T-helper 2 cell (primary cell): ENCODE results near the gene UAP1L1.
"Not testable (repeated sequence)": the region's sequence is repeated elsewhere in the genome, so short reads cannot be mapped to it uniquely, and the experiment has no call there.

Experiments used
- DNase-seq, 5 experiments: peaks; one replicate each; pipeline versions ENCODE4 v3.0.0 to v3.0.0-alpha.2; 2012 to 2022

The UAP1L1 gene

DNA sequence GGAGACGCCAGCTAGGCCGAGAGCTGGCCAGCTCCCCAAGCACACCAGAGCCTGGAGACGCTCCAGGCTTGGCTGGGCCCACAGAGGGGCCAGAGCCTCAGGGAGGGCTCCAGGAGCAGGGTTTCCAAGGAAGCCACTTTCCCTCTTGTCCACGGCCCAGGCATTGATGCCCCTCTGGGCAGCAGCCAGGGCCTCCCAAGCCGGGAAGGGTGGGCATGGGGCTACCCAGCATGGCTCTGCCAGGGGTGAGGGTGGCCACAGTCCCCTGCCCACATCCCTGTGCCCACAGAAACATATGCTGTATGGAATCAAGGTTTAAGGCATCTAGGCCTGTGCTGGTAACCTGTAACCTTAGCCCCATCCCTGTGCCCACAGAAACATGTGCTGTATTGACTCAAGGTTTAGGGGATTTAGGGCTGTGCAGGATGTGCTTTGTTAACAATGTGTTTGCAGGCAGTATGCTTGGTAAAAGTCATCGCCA, 38.8 kb downstream of the UAP1L1 start:
- no peak for DNase-seq

DNA sequence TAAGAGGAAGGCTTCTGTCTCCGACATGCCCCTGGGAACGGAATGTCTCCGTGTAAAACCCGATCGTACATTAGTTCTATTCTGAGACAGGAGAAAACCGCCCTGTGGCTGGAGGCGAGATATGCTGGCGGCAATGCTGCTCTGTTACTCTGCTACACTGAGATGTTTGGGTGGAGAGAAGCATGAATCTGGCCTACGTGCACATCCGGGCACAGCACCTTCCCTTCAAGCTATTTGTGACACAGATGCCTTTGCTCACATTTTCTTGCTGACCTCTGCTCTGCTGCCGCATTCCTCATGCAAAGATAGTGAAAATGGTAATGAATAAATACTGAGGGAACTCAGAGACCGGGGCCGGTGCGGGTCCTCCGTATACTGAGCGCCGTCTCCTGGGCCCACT, 39.4 kb downstream of the UAP1L1 start:
- no peak for DNase-seq

DNA sequence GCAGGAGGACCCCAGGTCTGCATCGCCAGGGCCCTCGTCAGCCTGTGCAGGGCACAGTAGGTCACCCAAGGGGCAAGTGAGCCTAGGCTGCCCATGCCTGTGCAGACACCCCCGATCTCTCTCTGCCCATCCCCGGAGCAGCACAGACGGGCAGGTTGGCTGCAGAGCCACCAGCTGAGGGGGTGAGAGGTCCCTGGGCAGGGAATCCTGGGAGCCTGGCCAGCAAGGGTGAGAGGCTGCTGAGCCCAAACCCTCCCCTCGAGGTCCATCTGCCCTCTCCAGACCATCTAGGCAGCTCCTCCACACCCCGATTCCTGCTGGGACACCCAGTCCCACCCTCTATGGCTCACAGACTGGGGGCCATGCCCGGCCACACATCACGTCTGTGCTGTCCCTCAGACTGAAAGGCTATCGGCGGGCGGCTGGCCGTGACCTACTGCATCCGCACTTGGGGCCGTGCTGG, 40.0 kb downstream of the UAP1L1 start:
- no peak for DNase-seq

DNA sequence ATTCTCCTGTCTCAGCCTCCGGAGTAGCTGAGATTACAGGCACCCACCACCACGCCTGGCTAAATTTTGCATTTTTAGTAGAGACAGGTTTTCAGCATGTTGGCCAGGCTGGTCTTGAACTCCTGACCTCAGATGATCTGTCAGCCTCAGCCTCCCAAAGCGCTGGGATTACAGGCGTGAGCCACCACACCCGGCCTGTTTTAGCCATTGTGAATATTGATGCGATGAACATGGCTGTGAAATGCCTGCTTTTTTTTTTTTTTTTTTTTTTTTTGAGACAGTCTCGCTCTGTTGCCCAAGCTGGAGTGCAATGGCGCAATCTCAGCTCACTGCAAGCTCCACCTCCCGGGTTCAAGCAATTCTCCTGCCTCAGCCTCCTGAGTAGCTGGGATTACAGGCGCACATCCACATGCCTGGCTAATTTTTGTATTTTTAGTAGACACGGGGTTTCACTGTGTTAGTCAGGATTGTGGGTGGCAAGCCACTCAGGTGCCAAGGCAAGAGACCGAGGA, 40.8 kb downstream of the UAP1L1 start:
- not testable (repeated sequence) for DNase-seq

DNA sequence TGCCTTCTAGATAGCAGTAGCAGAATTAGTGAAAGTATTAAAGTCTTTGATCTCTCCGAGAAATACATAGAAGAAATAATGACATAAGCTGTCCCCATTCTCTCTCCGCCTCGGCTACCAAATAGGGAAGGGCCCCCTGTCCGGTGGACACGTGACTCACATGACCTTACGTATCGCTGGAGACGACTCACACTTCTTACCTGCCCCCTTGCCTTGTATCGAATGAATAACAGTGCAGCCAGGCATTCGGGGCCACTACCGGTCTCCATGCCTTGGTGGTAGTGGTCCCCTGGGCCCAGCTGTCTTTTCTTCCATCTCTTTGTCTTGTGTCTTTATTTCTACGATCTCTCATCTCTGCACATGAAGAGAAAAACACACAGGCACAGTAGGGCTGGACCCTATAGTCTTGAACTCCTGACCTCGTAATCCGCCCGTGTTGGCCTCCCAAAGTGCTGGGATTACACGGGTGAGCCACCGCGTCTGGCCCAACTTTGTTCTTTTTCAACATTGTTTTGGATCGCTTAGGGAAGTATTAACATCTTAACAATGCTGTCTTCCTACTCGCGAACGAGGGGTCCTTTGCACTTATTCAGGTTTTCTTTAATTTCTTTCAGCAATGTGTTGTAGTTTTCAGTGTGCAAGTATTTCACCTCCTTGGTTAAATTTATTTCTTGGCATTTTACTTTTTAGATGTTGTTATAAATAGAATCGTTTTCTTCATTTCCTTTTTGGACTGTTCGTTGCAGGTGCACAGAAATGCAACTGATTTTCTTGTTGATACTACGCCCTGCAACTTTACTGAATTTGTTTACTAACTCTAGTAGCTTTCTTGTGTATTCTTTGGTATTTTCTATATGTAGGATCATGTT, 44.8 kb downstream of the UAP1L1 start:
- not testable (repeated sequence) for DNase-seq

DNA sequence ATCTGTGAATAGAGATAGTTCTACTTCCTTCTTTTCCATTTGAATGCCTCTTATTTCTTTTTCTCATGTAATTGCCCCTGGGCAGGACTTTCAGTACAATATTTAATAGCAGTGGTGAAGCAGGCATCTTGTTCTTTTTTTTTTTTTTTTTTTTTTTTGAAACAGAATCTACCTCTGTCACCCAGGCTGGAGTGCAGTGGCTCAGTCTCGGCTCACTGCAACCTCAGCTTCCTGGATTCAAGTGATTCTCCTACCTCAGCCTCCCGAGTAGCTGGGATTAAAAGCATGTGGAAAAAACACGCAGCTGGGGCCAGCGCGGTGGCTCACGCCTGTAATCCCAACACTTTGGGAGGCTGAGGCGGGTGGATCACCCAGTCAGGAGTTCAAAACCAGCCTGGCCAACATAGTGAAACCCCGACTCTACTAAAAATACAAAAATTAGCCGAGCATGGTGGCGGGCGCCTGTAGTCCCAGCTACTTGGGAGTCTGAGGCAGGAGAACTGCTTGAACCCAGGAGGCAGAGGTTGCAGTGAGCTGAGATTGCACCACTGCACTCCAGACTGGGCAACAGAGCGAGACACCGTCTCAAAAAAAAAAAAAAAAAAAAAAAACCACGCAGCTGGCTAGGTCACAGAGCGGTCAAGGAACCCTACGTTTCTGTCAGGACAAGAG, 45.6 kb downstream of the UAP1L1 start:
- DNase-seq: not testable (repeated sequence)

DNA sequence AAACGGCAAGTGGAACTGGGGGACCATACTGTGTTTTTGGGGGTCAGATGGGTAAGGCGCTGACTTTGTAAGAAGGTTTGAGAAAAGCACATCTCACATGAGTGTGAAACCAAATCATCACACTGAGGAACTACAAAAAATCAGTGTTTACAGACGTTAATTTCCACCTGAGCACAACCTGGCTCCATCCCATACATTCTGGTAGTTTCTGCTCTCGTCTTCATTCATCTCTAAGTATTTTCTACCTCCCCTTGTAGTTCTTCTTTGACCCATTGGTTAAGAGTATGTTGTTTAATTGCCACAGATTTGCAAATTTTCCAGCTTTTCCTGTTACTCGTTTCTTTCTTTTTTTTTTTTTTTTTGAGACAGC, 46.1 kb downstream of the UAP1L1 start:
- DNase-seq: no peak

DNA sequence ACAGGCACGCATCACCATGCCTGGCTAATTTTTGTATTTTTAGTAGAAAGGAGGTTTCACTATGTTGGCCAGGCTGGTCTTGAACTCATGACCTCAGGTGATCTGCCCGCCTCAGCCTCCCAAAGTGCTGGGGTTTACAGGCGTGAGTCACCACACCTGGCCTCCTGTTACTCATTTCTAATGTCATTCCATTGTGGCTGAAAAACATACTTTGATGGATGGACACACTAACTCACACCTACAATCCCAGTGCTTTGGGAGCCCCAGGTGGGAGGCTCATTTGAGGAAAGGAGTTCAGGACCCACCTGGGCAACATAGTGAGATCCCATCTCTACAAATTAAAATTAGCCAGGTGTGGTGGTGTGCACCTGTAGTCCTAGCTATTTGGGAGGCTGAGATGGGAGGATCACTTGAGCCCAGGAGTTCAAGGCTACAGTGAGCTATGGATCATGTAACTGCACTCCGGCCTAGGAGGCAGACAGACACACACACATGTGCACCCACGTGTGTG, 46.7 kb downstream of the UAP1L1 start:
- not testable (repeated sequence) for DNase-seq

DNA sequence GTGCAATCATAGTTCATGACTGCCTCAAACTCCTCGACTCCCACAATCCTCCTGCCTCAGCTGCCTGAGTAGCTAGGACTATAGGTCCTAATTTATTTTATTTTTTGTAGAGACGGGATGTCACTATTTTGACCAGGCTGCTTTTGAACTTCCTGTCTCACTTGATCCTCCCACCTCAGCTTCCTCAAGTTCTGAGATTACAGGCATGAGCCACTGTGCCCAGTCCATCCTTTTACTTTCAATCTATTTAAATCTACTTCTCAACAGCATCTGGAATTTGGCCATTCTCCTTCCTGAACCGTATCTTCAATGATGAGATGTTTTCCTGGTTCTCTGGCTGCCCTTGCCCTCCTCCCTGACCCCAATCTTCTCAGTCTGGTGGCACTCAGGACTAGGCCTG, 49.5 kb downstream of the UAP1L1 start:
- DNase-seq: no peak

DNA sequence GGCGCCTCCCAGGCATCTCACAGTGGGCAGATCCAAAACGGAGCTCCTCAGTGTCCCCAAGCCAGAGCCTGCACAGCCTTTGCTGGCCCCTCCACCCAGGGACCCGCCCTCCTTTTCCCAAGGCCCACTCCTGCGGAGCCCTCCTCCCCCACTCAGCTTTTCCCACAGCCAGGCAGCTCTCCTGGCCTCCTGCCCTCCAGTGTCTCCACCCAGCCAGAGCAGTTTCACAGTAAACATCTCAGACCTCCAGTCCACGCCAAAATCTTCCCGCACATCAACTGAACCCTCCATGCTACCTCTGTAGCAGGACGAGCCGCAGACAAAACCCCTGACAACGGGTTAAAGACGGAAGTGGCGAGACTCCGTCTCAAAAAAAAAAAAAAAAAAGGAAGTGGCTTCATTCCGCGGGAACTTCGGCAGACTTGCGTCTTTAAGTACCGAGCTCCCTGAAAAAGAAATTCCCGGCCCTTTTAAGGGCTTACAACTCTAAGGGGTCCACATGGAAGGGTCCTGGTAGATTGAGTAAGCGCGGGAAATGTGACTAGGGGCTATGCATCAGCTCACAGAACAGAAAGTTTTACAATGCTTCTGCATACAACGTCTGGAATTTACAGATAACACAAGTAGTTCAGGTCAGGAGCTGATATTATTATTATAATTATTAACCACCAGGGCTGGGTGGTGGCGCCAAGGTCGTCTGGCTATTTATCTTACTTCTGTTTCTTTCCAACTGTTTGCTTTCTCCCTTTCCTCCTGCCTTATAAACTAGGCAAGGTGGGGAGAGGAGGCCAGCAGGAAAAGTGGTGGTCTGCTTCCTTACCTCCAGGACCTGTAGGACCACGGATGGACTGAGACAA, 50.2 kb downstream of the UAP1L1 start:
- DNase-seq: peak in 2 of 5 experiments; percentile 46 to 74

DNA sequence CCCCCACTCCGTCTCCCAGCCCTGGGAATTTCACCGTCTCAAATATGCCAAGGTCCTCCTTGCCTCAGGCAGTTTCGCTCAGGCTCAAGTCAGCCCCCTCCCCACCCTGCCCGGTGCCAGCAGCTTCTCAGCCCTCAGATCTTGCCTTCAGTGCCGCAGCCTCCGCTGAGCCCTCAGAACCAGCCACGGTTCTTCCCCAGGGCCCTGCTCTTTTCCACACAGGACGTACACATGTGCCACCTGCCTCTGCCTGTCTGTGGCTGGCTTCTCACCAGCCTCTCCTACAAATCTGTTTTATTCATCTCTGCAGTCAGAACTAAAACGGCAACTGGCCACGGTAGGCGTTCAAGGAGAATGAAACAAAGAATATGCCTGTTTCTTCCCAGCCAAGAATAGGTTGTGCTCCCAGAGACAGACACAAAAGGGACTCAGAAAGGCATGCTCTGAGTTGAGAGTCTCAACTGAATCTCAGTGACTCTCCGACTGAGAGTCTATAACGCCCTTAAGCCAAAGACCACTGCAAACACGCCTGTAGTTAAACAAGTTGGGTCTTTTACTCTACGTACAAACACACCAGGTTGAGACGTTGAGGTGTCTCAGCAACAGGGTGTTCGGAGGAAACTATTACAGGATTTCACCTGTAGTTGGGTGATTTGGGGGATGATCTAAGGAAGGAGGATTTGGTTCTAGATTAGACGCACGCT, 51.0 kb downstream of the UAP1L1 start:
- DNase-seq: peak in 2 of 5 experiments; percentile 12 to 49

DNA sequence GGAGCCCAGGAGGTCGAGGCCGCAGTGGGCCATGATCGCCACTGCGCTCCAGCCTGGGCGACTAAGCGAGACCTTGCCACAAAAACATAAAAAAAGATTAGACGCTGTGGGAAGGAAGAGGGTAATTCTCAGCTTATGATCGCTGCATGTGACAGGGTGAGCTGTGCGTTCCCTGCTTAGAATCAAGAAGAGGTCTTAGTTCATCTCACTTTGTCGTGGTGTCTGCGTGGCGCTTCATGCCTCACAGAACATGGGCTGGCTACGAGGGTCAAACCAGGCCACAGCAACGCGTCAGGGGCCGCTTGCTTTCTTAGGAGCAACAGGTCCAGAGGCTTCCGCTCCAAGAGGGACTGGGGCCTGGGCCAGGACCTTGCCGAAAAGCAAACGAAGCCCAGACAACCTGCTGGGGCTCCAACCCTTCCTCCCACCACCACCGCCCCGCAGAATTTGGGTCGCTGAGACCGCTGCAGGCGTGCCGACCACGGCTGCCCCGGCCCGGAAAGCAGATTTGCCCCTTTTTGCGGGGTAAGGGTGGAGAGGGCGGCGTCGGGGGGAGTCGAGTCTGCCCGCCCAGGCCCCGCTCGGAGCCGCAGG, 51.6 kb downstream of the UAP1L1 start:
- DNase-seq: peak in 1 of 5 experiments; percentile 42

DNA sequence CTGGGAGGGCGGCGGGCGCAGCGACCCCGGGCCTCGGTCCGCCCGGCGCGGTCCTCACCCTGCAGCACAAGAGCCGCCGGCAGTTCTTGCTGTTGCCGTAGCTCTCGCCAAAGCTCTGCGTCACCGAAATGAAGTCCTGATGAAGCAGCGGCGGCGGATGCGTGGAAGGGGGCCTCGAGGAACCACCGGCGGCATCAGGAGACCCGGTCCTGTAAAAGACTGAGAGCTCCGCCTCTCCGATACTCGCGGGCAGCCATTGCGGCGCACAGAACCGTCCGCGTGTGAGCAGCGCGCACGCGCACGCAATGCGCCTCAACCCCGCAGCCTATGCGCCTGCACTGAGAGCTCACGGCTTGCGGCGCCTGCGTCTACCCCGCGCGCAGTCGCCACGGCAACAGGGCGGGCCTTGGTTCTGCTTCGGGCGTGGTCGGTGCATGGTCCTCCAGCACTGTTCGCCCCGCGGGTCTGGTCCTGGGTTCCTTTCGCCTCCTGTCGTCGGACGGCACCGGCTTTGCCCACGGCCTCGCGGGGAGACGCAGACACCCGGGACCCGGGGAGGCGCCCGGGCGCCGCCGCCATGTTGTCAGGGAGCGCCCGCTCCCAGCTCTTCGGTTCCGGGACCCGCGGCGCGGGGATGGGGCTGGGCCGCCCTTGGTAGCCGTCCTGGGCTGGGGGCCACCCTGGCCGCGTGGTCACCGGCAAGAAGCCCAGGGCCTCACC, 52.3 kb downstream of the UAP1L1 start:
- DNase-seq: peak; percentile 79 to 95 (median 86)

DNA sequence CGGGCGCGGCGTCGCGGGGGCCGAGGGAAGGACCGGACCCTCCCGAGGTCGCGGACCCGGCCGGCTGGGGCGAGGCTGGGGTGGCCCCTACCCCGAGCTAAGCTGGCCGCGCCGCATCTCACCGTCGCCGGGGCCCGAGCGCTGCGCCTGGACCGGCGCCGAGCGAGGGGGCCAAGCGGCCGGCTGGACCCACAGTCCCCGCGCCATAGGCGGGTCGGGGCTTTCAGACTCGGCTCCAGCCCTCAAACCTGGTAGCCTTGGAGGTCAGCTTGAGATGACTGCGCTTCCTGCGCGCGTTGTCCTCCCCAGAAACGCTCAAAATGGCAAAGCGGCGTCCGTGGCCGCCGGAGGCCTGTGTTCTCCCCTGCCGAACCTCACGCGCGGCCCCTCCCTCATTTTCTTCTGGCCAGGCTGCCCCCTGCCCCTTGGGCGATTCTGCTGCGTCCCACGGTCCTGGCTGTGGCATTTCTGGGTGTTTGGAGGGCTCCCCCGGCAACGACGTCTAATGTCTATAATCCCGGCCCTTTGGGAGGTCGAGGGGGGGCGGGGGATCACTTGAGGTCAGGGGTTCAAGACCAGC, 52.9 kb downstream of the UAP1L1 start:
- no peak for DNase-seq
